Mesenchymal stem cell (in vitro differentiated cells and primary cell): ENCODE results near the gene TTBK1.

ENCODE experiments used
- DNase-seq: peaks from one replicate; pipeline ENCODE4 v3.0.0-alpha.2; 2013
- H2AFZ ChIP-seq: one replicate; pipeline ENCODE4 v1.6.1; 2013; ENCODE audit warnings: low read depth, mild to moderate bottlenecking, control low read depth, inconsistent platforms, low read length, moderate library complexity
- H2AK5ac ChIP-seq: 2 replicates; pipeline ENCODE4 v1.6.1; 2013; ENCODE audit warnings: low read length, moderate library complexity, mild to moderate bottlenecking, inconsistent platforms; ENCODE audit not compliant: severe bottlenecking
- H2BK120ac ChIP-seq: one replicate; pipeline ENCODE4 v1.6.1; 2013; ENCODE audit warnings: low read depth, mild to moderate bottlenecking, inconsistent platforms, low read length, moderate library complexity
- H2BK12ac ChIP-seq, 2 experiments: one replicate each; pipeline ENCODE4 v1.6.1; 2013; ENCODE audit warnings: inconsistent platforms in 2 of 2, low read length in 2 of 2, mild to moderate bottlenecking in 2 of 2, moderate library complexity in 2 of 2, control low read depth in 1 of 2
- H2BK15ac ChIP-seq: one replicate; pipeline ENCODE4 v1.6.1; 2013; ENCODE audit warnings: mild to moderate bottlenecking, low read depth, inconsistent platforms; ENCODE audit not compliant: poor library complexity, severe bottlenecking
- H2BK5ac ChIP-seq: 2 replicates; pipeline ENCODE4 v1.6.1; 2013; ENCODE audit warnings: low read depth, mild to moderate bottlenecking, low read length, control low read depth, inconsistent platforms; ENCODE audit not compliant: poor library complexity, severe bottlenecking
- H3K14ac ChIP-seq, 2 experiments: one replicate each; pipeline ENCODE4 v1.6.1; 2013; ENCODE audit warnings: inconsistent platforms in 2 of 2, low read length in 2 of 2, control low read depth in 1 of 2, mild to moderate bottlenecking in 1 of 2, moderate library complexity in 1 of 2
- H3K18ac ChIP-seq, 2 experiments: one replicate each; pipeline ENCODE4 v1.6.1; 2013; ENCODE audit warnings: inconsistent platforms in 2 of 2, low read length in 2 of 2, control low read depth in 1 of 2, low read depth in 1 of 2, mild to moderate bottlenecking in 1 of 2
- H3K23ac ChIP-seq, 2 experiments: one replicate each; pipeline ENCODE4 v1.6.1; 2013; ENCODE audit warnings: inconsistent platforms in 2 of 2, low read length in 2 of 2, mild to moderate bottlenecking in 2 of 2, moderate library complexity in 2 of 2, control low read depth in 1 of 2
- H3K27ac ChIP-seq: 2 replicates; pipeline ENCODE4 v1.5.1; 2013; ENCODE audit warnings: mild to moderate bottlenecking, moderate library complexity, low read length, control low read depth, inconsistent platforms; ENCODE audit not compliant: poor library complexity, severe bottlenecking
- H3K27me3 ChIP-seq, 2 experiments: 2 replicates each; pipeline versions ENCODE4 v1.6.1 to v1.7.0; 2013; ENCODE audit warnings: low read length in 2 of 2, mild to moderate bottlenecking in 2 of 2, moderate library complexity in 2 of 2, control low read depth in 1 of 2, inconsistent platforms in 1 of 2; ENCODE audit not compliant: control insufficient read depth in 1 of 2, insufficient read depth in 1 of 2
- H3K36me3 ChIP-seq, 2 experiments: 2 replicates each; pipeline versions ENCODE4 v1.6.1 to v1.7.0; 2013; ENCODE audit warnings: low read length in 2 of 2, control low read depth in 1 of 2, inconsistent platforms in 1 of 2, low read depth in 1 of 2, mild to moderate bottlenecking in 1 of 2; ENCODE audit not compliant: insufficient read depth in 2 of 2, control insufficient read depth in 1 of 2
- H3K4ac ChIP-seq, 2 experiments: one replicate each; pipeline ENCODE4 v1.6.1; 2013; ENCODE audit warnings: inconsistent platforms in 2 of 2, low read length in 2 of 2, mild to moderate bottlenecking in 2 of 2, moderate library complexity in 2 of 2, control low read depth in 1 of 2, low read depth in 1 of 2
- H3K4me1 ChIP-seq: 2 replicates; pipeline ENCODE4 v1.6.1; 2013; ENCODE audit warnings: low read depth, low read length, control low read depth; ENCODE audit not compliant: control insufficient read depth, insufficient read depth
- H3K4me2 ChIP-seq: 2 replicates; pipeline ENCODE4 v1.6.1; 2013; ENCODE audit warnings: low read length, mild to moderate bottlenecking, inconsistent platforms; ENCODE audit not compliant: poor library complexity, severe bottlenecking
- H3K4me3 ChIP-seq, 2 experiments: 2 replicates each; pipeline versions ENCODE4 v1.5.1 to v1.7.0; 2013; ENCODE audit warnings: low read length in 2 of 2, mild to moderate bottlenecking in 2 of 2, control low read depth in 1 of 2, low read depth in 1 of 2; ENCODE audit not compliant: insufficient read depth in 1 of 2
- H3K79me1 ChIP-seq: replicated peaks from 2 replicates; pipeline ENCODE4 v1.6.1; 2013; ENCODE audit warnings: mild to moderate bottlenecking, control low read depth, low read length, inconsistent platforms; ENCODE audit not compliant: poor library complexity, severe bottlenecking
- H3K9ac ChIP-seq: 2 replicates; pipeline ENCODE4 v1.7.0; 2013; ENCODE audit warnings: mild to moderate bottlenecking, low read length, moderate library complexity
- H3K9me3 ChIP-seq: 2 replicates; pipeline ENCODE4 v1.7.0; 2013; ENCODE audit warnings: mild to moderate bottlenecking, low read length; ENCODE audit not compliant: control insufficient read depth
- H4K8ac ChIP-seq: one replicate; pipeline ENCODE4 v1.6.1; 2013; ENCODE audit warnings: inconsistent platforms, mild to moderate bottlenecking, low read length, moderate library complexity
- H4K91ac ChIP-seq: one replicate; pipeline ENCODE4 v1.6.1; 2013; ENCODE audit warnings: mild to moderate bottlenecking, low read length, inconsistent platforms
- WGBS: methylation state at CpG from one replicate; pipeline ENCODE4 v1.1.7; 2013; ENCODE audit warnings: mixed read lengths; 5-methylcytosine and 5-hydroxymethylcytosine counted together

TTBK1 gene

DNA sequence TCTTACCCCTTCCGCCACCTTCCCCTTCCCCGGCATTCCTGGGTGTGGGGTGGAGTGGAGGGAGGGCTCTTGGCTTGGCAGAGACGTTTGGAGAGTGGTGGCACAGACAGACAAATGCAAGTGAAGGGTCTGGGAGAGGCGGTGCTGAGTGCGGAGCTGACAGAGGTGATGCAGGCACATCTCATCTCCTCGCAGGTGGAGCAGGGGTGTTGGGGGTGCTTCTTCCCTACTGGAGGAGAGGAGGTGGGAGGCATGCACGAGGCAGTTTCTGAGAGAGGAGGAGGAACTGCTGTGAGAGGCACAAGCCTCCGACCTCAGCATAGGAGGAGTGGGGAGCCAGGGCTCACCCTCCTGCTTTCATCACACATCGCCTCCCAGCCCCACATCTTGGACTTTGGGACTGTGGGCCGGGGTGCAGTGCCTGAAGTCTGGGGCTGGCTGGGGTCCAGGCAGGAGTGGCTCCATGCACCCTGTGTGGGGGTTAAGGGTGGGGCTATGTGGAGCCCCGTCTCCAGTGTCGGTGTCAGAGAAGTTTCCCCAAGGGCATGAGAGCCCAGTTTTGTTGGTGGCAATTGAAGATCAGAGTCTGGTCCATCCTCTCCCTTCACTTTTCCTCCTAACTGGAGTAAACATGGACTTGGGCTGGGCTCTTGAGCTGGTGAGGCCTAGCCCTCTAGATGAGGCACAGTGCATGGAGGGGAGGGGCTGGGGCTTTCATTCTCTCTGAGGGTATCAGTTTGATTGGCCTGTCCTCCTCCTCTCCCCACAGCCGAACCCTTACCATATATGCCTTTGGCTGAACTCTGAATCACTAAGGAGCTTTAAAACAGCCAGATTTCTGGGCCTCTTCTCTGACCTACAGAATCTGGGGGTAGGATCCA lies 34.6 kb downstream of the TTBK1 start:
- no peak overlapping the region for H3K9ac ChIP-seq
- no peaks in the 10 kb centered on the region for H3K79me1 ChIP-seq
- no peak for DNase-seq
- H4K91ac ChIP-seq = no peak overlapping the region
- no peak overlapping the region for H2AFZ ChIP-seq
- H3K14ac ChIP-seq = peak overlapping the region in 1 of 2 experiments; percentile 28
- no peak overlapping the region for H3K27ac ChIP-seq
- H2BK12ac ChIP-seq = no peak overlapping the region
- H2BK5ac ChIP-seq = no peak overlapping the region
- no peak overlapping the region for H3K23ac ChIP-seq
- H2BK120ac ChIP-seq = no peak overlapping the region
- WGBS = 92% methylated on average over 8 of the region's 13 CpGs
- H3K4me3 ChIP-seq = no peak overlapping the region
- H3K4me1 ChIP-seq = peaks cover 13% of the 10 kb centered on the region
- H3K36me3 ChIP-seq = no peaks in the 10 kb centered on the region
- H3K4ac ChIP-seq = no peak overlapping the region
- H3K4me2 ChIP-seq = no peak overlapping the region
- no peak overlapping the region for H2AK5ac ChIP-seq
- H3K18ac ChIP-seq = no peak overlapping the region
- no peak overlapping the region for H2BK15ac ChIP-seq
- no peaks in the 10 kb centered on the region for H3K9me3 ChIP-seq
- H3K27me3 ChIP-seq = peaks cover 75 to 85% of the 10 kb centered on the region in 2 experiments
- H4K8ac ChIP-seq = no peak overlapping the region

DNA sequence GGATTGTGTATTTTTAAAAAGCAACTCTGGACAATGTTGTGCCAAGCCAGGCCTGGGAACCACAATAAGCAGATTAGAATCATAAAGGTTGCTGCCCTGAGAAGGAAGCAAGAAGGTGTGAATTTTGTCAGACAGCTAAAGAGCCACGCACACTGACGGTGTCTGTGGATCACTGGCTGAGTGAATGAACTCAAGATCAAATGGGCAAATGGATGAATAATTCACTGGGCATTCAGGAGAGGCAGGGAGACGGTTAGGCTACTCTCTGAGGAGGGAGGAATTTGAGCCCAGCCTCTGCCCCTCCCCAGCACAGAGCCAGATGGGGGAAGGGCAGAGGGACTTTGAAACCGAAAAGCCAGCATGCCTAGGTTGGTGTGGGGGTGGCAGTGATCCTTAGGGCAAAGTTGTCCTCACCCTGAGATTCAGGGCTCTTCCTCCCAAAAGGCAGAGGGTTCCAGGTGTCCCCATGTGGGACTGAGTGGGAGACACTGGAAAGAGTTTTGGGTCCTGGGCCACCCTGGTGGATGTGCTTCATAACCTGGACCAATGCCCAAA lies 35.3 kb downstream of the TTBK1 start:
- no peak overlapping the region for H3K14ac ChIP-seq
- H3K27me3 ChIP-seq = peaks cover 74 to 83% of the 10 kb centered on the region in 2 experiments
- H2AFZ ChIP-seq = no peak overlapping the region
- H3K9ac ChIP-seq = no peak overlapping the region
- WGBS = 47% methylated on average over 4 of the region's 4 CpGs
- no peak overlapping the region for H2BK120ac ChIP-seq
- no peak overlapping the region for H2AK5ac ChIP-seq
- no peak overlapping the region for H2BK12ac ChIP-seq
- H4K8ac ChIP-seq = no peak overlapping the region
- H3K4me3 ChIP-seq = no peak overlapping the region
- no peak overlapping the region for H3K4ac ChIP-seq
- no peak overlapping the region for H4K91ac ChIP-seq
- no peaks in the 10 kb centered on the region for H3K36me3 ChIP-seq
- no peak overlapping the region for H3K18ac ChIP-seq
- no peak overlapping the region for H3K27ac ChIP-seq
- H3K23ac ChIP-seq = no peak overlapping the region
- H3K9me3 ChIP-seq = no peaks in the 10 kb centered on the region
- H2BK5ac ChIP-seq = no peak overlapping the region
- no peaks in the 10 kb centered on the region for H3K79me1 ChIP-seq
- H2BK15ac ChIP-seq = no peak overlapping the region
- H3K4me1 ChIP-seq = peaks cover 13% of the 10 kb centered on the region
- H3K4me2 ChIP-seq = no peak overlapping the region
- DNase-seq = no peak

DNA sequence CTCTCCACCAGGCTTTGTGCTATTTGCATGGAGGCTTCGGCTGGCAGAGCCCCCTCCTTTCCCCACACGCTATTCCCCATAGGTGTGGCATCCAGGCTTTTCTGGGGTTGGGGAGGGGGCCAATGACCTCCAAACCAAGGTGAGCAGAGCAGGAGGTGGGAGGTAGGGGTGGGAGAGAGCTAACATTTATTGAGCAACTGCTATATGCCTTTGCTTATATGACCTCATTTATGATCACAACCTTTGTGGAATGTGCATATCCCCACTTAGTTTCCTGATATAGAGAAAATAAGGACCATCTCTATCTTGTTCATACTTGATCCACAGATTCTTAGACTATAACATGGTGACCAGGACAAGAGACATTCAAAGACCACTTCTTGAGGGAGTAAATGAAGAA lies 37.0 kb downstream of the TTBK1 start:
- no peaks in the 10 kb centered on the region for H3K79me1 ChIP-seq
- H2BK15ac ChIP-seq = no peak overlapping the region
- H4K8ac ChIP-seq = no peak overlapping the region
- peaks cover 9% of the 10 kb centered on the region for H3K4me1 ChIP-seq
- no peak overlapping the region for H3K23ac ChIP-seq
- no peak overlapping the region for H2BK12ac ChIP-seq
- H3K14ac ChIP-seq = no peak overlapping the region
- no peak overlapping the region for H3K18ac ChIP-seq
- H2BK5ac ChIP-seq = no peak overlapping the region
- H3K27ac ChIP-seq = no peak overlapping the region
- H3K4me2 ChIP-seq = no peak overlapping the region
- H2BK120ac ChIP-seq = no peak overlapping the region
- H3K4me3 ChIP-seq = no peak overlapping the region
- no peak overlapping the region for H3K4ac ChIP-seq
- H4K91ac ChIP-seq = no peak overlapping the region
- H3K9ac ChIP-seq = no peak overlapping the region
- H3K9me3 ChIP-seq = no peaks in the 10 kb centered on the region
- WGBS = 100% methylated on average over 1 of the region's 2 CpGs
- no peak for DNase-seq
- peaks cover 73 to 80% of the 10 kb centered on the region in 2 experiments for H3K27me3 ChIP-seq
- no peak overlapping the region for H2AK5ac ChIP-seq
- no peaks in the 10 kb centered on the region for H3K36me3 ChIP-seq
- H2AFZ ChIP-seq = no peak overlapping the region

DNA sequence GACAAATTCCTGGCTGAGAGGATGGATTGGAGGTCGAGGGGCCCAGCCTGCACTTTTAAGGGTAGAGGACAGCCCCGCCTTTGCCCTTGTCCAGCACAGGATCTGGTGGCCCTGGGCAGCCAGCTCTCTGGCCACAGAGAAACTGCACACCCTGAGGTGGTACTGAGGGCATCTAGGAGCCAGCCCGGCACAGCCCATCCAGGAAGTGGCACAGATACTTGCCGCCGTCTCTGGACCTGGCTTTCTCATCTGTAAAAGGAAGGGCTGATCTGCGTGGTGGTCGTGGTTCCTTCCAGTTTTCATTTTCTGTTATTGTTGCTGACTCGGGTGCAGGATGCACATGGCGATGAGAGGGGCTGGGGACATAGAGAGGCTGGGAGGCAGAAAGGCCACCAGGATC lies 38.8 kb downstream of the TTBK1 start:
- no peak for DNase-seq
- Histone ChIP-seq H3K18ac (no peak overlapping the region), H3K4ac (no peak overlapping the region), H2BK12ac (no peak overlapping the region), H3K27ac (no peak overlapping the region), H2BK5ac (no peak overlapping the region), H3K4me1 (peaks cover 4% of the 10 kb centered on the region), H3K36me3 (no peaks in the 10 kb centered on the region), H3K79me1 (no peaks in the 10 kb centered on the region), H2BK15ac (no peak overlapping the region), H3K23ac (no peak overlapping the region), H3K27me3 (peaks cover 74 to 78% of the 10 kb centered on the region in 2 experiments), H3K14ac (no peak overlapping the region), H4K8ac (no peak overlapping the region), H3K4me3 (no peak overlapping the region), H3K9me3 (no peaks in the 10 kb centered on the region), H2BK120ac (no peak overlapping the region), H3K9ac (no peak overlapping the region), H2AFZ (no peak overlapping the region), H3K4me2 (no peak overlapping the region), H2AK5ac (no peak overlapping the region), H4K91ac (no peak overlapping the region)
- 82% methylated on average over 9 of the region's 9 CpGs for WGBS
